Lower leg skin (tissue), 3 donors: ENCODE results near the gene MSANTD1.

Source experiments
- POLR2A ChIP-seq, 2 donors: fragments of 450-650 bp; IDR thresholded peaks; one replicate each; pipeline ENCODE4 v1.6.1; 2016 to 2017; ENCODE audit warnings: antibody characterized with exemption in 2 of 2, mild to moderate bottlenecking in 1 of 2, moderate library complexity in 1 of 2
- TF ChIP-seq, protein P1 (sequence below), 3 donors: fragments of 450-650 bp; IDR thresholded peaks; one replicate each; pipeline ENCODE4 v1.5.1; 2016; ENCODE audit warnings: antibody characterized with exemption in 3 of 3, mild to moderate bottlenecking in 3 of 3, moderate library complexity in 2 of 3

DNA sequence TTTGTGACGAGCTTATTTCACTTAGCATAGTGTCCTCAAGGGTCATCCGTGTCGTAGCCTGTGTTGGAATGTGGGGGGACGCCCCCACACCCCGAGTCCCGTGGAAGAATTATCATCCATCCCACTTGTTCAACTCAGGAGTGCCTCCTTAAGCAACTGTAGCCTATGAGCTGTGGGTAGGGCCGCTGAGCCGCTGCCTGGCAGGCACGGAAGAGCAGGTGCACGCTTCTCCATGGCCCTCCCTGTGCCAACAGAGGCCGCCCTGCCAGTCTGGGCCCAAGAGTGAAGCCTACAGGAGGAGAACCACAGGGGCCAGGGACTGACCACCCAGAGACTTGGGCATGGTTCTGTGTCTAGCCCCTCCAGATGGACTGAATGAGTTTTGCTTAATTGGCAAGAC lies 41.5 kb downstream of the MSANTD1 start:
- TF ChIP-seq, protein P1, sequence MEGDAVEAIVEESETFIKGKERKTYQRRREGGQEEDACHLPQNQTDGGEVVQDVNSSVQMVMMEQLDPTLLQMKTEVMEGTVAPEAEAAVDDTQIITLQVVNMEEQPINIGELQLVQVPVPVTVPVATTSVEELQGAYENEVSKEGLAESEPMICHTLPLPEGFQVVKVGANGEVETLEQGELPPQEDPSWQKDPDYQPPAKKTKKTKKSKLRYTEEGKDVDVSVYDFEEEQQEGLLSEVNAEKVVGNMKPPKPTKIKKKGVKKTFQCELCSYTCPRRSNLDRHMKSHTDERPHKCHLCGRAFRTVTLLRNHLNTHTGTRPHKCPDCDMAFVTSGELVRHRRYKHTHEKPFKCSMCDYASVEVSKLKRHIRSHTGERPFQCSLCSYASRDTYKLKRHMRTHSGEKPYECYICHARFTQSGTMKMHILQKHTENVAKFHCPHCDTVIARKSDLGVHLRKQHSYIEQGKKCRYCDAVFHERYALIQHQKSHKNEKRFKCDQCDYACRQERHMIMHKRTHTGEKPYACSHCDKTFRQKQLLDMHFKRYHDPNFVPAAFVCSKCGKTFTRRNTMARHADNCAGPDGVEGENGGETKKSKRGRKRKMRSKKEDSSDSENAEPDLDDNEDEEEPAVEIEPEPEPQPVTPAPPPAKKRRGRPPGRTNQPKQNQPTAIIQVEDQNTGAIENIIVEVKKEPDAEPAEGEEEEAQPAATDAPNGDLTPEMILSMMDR (IDR thresholded peaks at IDR 0.05), result no peak
- no peak for TF ChIP-seq POLR2A (IDR thresholded peaks at IDR 0.05)
